HG03039 (cell line): ENCODE measurements around the gene ECHS1.
A peak's percentile ranks its signal among the peaks of the same experiment; 100 is the strongest.
"Not testable (repeated sequence)": the region's sequence is repeated elsewhere in the genome, so short reads cannot be mapped to it uniquely, and the experiment has no call there.

Experiments used
- ATAC-seq: cut with Tn5 transposase; IDR thresholded peaks from one replicate; pipeline ENCODE4 v1.9.1; 2021; ENCODE audit warnings: mild to moderate bottlenecking, moderate library complexity; ENCODE audit not compliant: unreplicated experiment

Gene ECHS1

DNA sequence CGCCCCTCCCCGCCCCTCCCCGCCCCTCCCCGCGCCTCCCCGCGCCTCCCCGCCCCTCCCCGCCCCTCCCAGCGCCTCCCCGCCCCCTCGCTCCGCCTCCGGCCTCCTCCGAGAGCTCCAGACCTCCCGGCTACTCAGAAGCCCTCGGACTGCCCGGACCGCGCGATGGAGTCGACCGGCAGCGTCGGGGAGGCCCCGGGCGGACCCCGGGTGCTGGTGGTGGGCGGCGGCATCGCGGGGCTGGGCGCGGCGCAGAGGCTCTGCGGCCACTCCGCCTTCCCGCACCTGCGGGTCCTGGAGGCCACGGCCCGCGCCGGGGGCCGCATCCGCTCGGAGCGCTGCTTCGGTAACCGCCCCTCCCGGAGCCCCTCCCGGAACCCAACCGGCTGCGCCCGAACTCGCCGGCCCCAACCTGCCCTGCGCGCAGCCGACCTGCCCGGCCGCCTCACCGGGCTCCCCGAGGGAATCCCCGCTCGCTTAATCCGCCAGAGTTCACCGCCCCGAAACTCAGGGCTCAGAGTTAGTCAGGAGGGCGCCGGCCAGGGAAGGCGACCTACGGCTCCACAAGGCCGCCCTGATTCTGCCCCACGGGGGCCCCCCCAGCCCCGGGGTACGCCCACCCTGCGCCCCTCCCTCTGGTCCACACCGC, 6.1 kb upstream of the ECHS1 start, which contains the start of gene PAOX:
Gene PAOX (plus strand): TSS at position 111 of the 649 bp plus-strand sequence. CDS start 55 bp downstream, at position 166.
- ATAC-seq: peak; percentile 53

DNA sequence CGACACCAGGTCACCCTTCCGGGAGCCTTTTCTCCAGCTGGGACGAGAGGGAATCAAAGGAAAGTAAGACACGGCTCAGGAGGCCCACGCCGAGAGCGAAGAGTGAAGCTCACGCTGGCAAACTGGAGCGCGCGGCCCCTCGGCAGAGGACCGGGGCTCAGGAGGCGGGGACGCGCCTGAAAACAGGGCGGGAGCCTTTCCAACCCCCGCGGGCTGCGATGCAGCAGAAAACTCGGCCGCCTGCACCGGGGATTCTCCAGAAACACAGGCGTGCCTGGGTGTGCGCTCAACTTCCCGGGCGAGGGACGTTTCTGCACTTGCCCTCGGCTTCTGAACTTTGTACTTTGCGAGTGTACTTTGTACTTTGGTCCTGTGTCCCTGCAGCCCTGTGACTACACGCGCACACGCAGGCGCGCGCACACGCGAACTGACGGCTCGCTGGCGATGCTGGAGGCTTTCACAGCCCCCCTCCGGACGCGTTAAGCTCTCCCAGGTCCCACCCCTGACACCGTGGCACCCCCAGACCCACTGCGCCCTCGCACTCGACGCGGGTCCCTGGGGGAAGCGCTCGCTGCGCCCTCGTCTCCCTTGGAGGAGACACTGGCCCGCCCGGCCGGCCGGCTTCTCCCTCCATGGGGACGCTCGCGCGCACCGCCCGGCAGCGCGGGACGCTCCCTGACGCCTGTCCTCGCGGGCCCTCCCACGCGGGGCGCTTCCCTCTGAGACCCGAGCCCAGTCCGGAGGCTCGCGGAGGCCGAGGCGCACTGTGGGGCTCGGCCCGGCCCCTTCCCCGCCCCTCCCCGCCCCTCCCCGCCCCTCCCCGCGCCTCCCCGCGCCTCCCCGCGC, 5.3 kb upstream of the ECHS1 start:
- peak; percentile 39 for ATAC-seq

DNA sequence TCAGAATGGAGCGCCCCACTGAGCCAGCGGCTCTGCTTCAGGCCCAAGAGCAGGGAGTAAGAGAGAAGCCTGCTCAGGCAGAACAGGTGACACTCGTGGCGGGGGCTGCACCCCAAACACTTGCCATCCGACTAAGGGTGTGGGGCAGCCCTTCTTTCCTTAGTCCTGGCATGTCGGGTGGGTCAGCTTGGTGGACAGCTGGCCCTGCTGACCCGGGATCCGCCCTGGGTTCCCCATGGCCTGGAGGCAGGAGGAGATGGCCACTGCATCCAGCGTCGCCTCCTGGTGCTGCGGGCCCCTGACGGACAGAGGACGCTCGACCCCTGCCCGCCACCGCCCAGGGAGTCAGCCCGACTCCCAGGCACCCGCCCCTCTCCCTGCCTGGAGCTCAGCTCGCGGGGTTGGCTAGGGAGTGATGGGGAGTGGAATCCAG, 4.7 kb upstream of the ECHS1 start:
- no peak for ATAC-seq

DNA sequence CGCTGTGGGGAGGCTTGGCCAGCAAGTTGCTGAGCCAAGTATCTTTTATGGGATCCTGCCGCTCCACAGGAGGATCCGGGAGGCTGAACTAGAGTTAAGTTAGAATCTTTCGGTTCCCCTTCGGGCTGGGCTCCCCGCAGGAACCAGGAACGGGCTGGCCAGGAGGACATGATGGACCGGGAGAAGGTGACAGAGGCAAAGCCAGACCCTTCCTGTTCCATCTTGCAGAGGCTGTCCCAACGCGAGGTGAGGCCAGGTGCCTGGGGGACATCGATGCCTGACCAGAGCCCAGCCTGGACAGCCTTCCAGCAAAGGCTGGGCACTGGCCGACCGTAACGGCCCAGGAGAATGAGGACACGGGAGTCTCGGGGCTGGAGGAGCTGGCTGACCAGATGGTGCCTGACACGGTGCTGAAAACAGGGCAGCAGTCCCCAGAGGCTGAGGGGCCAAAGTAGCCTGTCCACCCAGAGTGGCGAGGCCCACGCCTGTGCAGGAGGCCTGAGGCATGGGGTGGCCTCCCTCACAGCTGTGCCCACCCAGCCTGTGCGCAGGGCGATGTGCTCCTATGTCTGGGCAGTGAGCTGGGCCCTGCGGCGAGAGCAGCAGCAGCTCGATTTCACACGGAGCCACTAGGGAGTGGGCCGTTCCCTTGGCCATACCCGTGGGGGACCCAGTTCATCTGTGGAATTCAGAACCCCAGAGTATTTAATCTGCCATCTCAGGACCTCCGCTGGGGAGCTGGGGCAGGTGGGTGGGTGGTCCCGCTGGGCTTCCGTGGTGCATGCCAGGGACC, 4.1 kb upstream of the ECHS1 start:
- ATAC-seq: no peak

DNA sequence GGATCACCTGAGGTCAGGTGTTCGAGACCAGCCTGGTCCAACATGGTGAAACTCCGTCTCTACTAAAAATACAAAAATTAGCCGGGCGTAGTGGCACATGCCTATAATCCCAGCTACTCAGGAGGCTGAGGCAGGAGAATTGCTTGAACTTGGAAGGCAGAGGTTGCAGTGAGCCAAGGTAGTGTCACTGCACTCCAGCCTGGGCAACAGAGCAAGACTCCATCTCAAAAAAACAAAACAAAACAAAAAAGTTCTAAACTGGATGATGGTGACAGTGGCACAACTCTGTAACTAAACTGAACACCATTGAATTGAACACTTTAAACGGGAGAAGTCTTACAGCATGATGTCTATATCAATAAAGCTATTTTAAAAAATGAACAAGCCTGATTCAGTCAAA, 3.0 kb upstream of the ECHS1 start:
- not testable (repeated sequence) for ATAC-seq

DNA sequence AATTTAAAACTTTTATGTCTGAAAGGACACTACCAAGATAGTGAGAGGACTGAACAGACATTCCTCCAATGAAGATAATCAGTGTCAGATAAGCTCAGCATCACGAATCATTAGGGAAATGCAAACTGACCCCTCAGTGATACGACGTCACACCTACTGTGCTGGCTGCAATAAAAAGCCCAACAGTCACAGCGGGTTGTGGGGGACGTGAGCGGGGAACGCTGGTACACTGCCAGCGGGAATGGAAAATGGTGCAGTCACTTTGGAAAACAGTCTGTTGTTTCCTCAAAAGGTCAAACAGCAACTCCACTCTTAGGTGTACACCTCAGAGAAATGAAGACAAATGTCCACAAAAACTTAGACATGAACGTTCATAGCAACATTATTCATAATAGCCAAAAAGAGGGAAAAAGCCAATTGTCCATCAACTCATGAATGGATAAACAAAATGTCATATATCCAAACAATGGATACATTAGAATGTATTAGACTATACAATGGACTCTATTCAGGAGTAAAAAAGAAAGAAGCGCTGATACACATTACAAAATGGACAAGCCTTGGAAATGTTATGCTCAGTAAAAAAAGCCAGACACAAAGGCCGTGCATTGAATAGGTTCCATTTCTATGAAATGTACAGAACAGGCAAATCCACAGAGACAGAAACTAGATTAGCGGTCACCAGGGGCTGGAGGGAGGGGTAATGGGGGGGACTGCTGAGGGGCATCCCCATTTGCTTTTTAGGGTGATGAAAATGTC, 2.4 kb upstream of the ECHS1 start:
- ATAC-seq: no peak

DNA sequence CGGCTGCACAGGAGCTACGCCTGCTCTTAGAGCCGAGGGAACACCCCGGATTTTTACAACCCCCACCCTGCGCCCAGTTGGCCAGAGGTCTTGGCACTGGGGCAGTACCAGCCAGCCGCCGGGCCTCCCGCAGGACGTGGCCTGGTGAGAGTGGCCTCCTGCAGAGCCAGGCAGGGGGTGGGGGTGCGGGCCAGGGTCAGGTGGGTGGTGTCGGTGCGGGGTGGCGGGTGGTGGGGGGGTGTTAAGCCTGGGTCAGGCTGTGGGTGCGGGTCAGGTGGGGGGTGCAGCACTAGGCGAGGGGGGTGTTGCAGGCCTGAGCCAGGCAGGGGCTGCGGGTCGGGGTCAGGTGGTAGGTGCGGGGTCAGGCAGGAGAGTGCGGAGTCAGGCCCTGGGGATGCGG, 647 bp downstream of the ECHS1 start:
- ATAC-seq: no peak

DNA sequence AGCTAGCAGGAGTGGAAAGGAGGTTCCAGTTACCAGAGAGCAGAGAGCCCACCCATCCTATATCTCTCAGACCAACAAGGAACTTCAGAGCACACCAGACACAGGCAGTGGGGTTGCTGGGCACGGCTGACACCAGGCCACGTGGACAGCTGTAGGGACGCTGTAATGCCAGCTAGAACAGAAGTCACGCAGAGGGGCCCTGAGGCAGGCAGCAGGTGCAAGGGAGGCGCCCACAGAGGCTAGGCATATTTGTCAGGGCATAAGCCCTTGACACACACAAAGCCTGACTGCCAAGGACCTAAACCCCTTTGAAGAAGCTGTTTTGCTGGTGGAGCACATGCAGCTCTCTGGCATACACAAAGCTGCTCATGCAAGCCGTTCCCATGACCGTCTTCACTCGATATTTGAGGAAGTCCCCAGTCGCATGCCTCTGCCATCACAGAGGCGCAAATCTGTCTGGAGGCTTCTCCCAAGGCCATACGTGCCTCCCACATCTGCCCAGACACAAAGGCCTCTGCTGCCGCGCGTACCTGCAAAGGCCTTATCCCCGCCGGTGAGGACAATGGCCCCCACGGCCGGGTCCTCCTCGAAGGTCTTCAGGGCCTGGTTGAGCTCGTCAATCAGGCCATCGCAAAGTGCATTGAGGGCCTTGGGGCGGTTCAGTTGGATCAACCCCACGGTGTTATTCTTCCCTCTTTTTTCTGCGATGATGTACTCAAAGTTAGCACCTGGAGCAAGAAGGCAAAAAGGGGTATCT, 2.9 kb downstream of the ECHS1 start:
- ATAC-seq: no peak

DNA sequence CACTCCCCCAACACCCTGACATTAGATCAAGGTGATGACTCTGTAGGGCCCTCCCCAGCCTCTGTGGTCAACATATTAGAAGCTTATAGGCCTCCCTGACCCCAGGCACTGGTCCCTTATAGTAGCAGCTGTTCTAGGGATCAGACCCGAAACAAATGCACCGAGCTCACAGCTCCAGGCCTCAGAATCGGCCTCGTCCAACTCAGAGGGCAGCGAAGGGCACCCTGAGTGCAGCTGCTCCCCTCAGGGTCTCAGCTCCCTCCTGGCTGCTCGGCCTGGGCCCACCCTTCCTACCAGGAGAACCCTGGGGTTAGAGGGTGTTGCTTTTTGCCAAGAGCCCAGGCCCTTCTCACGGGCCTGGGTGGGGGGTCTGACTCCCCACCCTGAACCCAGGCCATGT, 5.0 kb downstream of the ECHS1 start:
- no peak for ATAC-seq

DNA sequence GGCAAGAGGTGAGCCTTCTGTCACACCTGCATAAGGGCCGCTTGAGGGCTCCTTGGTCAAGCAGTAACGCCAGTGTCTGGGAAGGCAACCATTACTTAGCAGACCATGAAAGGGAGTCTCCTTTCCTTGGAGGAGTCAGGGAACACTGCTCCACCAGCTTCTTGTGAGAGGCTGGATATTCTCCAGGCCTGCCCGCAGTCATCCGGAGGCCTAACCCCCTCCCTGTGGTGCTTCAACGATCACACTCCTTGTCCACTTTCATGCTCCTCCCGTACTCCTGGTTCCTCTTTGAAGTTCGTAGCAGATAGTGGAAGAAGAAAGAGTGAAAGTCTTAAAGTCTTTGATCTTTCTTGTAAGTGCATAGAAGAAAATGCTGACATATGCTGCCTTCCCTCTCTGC, 5.7 kb downstream of the ECHS1 start:
- ATAC-seq: not testable (repeated sequence)

DNA sequence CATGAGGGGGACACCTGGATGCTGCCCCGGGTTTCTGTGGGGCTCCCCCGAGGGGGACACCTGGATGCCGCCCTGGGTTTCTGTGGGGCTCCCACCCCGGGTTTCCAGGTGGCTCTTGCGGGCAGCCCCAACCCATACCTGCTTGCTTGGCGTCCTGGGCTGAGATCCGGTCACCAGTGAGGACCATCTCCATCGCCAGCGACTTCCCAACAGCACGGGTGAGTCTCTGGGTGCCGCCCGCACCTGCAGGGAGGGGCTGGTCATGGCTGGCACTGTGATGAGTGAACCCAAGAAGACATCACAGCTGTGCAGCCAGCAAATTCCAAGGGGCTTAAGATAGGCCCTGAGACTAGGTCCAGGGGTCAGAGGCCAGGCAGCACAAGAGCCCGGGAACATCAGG, 6.4 kb downstream of the ECHS1 start:
- ATAC-seq: no peak

DNA sequence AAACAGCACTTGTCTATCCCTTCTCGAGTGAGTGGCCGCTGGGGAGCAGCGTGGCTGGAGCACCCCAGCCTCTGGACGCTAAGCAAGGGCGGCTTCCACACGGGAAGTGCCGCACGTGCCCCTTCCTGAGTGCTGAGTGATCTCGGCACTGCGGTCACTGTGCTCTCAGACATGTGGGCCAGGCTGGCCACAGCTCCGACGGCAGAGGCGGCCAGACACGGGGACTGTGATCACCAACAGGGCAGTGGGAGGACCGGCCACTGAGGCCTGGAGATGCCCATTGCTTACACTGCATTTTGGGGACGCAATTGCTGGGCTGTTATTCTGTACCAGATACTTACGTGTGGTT, 7.0 kb downstream of the ECHS1 start:
- no peak for ATAC-seq

DNA sequence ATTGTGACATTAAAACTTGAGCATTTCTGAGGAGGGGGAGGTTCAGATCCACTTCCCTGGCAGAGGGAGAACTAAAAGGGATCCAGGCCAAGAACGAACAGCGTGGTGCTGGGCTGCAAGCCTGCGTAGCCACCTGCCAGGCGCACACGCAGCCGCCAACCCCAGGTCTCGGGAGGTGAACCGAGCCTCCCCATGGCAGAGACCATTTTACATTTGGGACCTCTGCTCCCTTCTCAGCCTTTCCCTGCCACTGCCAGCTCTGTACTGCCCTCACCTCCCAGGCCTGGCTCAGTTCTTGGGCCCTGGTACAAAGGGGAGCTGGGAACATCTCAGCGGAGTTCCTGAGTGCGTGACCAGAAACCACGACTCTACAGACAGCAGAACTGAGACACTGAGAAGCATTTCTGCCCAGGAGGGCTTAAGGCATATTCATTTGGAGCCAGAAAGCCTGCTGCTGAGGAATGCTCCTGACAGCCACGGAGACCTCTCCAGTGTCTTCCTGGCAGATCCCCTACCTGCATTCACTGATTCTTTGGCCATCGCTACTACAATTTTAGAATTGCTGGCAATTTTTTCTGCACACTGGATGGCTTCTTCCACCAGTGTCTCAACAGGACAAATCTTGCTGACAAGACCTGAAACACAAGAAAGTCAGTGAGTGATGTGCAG, 7.6 kb downstream of the ECHS1 start:
- ATAC-seq: no peak

DNA sequence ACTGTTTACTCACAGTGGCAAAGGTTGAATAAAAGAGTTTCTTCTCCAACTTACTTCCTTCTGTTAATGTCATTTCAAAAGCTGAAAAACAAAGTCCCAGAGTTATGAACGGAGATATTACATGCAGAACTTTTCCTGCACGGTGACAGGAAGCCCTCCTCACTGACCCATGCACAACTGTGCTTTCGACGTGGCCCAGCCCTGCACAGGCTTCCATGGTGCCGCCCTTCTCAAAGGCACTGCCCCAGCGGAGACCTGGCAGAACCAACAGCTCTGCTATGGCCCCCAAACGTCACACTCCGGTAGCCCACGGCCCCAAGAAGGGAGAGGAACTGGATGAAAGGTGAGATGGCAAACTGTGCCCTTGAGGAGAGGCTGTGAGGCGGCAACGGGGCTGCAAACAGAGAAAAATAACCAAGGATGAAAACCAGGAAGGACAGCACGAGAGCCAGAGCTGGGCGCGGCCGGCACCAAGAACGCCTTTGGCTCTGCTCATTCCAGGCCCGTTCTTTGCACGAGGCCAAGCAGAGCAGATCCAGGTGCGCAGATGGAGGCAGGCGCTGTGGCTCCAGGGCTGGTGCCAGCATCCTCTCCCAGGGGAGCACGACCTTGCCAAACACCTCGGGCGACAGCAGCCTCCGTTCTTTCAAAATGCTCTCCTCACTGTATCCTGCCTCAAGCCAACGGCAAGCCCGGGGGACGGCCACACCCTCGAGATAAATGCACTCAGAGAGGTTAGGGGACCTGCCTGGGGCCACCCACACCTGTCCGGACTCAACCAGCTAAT, 8.3 kb downstream of the ECHS1 start:
- ATAC-seq: no peak

DNA sequence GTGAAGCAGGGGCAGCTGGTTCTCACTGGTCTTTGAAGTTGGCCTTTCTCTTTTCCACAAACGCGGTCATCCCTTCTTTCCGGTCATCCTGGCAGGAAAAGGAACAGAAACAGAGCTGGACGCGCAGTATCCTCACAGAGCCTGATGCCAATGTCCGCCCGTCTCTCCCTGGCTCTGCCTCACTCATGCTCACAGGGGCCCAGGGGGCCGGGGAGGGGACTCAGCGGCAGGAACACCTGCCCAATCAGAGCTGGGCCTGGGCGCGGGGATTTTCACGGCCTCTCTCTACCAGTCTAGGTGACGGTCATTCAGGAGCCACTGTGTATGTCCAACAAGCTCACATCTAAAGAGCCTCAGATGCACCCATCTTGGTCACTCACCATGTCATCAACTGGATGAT, 10.3 kb downstream of the ECHS1 start:
- ATAC-seq: no peak

DNA sequence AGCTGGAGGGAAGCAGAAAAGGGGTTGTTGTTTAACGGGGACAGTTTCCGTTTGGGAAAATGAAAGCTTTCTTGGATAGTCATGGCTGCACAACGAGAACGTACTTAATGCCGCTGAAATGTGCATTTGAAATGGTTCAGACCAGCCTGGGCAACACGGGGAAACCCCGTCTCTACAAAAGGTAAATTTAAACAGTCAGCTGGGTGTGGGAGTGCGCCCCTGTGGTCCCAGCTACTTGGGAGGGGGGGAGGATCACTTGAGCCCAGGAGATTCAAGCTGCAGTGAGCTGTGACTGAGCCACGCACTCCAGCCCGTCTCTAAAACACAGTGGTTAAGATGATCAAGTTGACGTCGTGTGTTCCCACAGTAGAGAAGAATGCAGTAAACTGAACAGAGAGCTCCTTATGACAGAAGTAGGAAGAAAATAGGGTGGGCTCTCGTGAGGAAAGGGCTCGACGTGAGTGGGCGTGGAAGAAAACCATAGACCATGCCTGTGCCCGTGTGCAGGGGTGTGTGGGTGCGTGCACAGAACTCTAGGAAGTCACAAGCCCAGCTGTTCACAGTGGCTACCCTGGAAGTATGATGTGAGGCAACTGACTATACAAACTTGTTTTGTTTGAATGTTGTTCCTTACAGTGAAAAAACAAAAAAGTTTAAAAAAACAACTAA, 11.2 kb downstream of the ECHS1 start:
- no peak for ATAC-seq

DNA sequence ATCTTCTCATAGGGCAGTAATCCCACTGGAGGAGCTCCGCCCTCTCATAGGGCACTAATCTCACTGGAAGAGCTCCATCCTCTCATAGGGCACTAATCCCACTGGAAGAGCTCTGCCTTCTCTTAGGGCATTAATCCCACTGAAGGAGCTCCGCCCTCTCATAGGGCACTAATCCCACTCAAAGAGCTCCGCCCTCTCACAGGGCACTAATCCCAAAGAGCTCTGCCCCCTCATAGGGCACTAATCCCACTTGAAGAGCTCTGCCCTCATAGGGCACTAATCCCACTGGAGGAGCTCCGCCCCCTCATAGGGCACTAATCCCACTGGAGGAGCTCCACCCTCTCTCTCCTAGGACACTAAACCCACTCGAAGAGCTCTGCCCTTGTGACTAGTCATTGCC, 11.9 kb downstream of the ECHS1 start:
- ATAC-seq: no peak

DNA sequence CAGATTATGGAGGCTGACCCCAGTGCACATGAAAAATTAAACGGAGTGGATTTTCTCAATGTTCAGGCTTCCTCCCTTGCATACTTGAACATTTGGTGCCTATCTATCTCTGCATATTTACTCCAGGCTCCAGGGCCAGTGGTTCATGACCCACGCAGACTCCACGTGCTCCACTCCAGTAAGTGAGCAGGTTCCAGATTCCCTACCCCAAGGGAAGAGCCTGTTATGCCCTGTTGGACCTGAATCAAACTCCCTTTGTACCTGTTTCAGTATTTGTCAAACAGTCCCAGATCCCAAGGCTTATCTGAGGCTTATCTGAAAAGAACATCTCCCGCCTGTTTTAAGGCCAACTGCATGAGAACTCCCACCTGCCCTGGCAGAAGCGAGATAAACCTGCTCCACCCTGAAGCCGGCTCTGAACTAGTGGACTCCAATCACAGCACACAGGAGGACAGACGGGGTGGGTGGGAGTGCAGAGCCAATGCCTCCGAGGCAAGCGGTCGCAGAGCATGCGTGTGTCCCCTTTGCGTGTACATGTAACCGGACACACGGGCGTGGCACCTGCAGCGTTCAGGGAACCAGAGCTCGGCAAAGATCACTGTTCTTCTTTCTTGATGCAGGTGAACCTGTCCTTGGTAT, 13.1 kb downstream of the ECHS1 start:
- no peak for ATAC-seq
